SK-N-MC (cell line): Measurements from ENCODE around the gene NUP133.

Experiments
- EZH2 ChIP-seq: fragments of 200-600 bp; sonication (generic); IDR thresholded peaks from one replicate; pipeline ENCODE4 v1.6.1; 2017; ENCODE audit warnings: antibody characterized with exemption
- FOXP2 ChIP-seq: optimal IDR thresholded peaks from 2 replicates; pipeline ENCODE3; 2011; ENCODE audit warnings: mild to moderate bottlenecking, moderate library complexity; ENCODE audit not compliant: insufficient read depth; ENCODE audit errors: extremely low read length, control extremely low read depth
- POLR2AphosphoS5 ChIP-seq: IDR thresholded peaks from 2 replicates; pipeline ENCODE4 v1.6.1; 2012; ENCODE audit warnings: mild to moderate bottlenecking, low read depth, low read length, borderline replicate concordance

DNA sequence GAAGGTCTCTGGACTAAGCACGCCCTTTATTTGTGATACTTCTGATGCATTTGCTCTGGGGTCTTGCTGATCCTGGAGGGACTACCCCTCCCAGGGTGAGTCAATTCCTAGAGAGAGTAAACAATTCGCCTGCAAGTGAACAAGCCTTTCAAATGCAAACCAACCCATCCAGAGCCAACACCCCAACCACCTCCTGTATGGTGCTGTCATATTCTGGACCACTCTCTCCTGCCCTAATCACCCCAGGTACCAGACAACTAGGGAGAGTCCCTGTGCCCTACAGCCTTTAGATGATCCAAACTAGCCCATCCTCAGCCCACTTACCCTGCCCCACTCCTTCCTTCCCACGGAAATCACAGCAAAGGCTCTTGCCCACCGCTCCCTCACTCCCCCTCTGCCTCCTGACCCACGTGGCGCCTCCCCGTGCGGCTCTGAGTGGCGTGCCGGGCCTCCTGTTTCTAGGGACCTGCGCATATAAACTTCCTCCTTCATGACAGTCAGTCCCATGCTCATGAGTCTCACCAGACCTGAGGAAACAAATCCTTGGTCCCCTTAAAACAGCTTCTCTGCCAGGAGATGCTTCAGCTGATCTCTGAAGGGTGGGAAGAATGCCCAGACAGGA lies 111.4 kb downstream of the NUP133 start:
- TF ChIP-seq EZH2 (no peak), POLR2AphosphoS5 (no peak), FOXP2 (no peak)
